ENCODE data around the gene TCIRG1. TPM values are rescaled to one million over a fixed set of nuclear protein-coding genes. Genes with fewer than 3 reads are reported as not detected.

TCIRG1 gene
- total RNA-seq, 1 experiment from 2014 or later = 51.1 TPM

GRCh38 chr11:68011051-68011943 is 27.5 kb upstream of the TCIRG1 start:
- CTCF ChIA-PET = interaction anchor here (1.1 to 2.2 kb wide), 7 partner anchors 8 to 198 kb away, joined by 3 to 11 read pairs (median 4); partner anchors contain the start of gene TCIRG1
- no peaks in the 10 kb centered on the region for H3K27me3 Mint-ChIP-seq (ENCODE audit: low read depth)
- no peaks in the 10 kb centered on the region for H3K36me3 Mint-ChIP-seq
- ATAC-seq (no peak), DNase-seq (ENCODE audit: low spot score) (no peak)
- TF ChIP-seq PRRX2 (CRISPR knock-in tag; IDR thresholded peaks at IDR 0.05) (no peak), ZNF425 (CRISPR knock-in tag; conservative IDR thresholded peaks at IDR 0.05) (no peak), NFE2L1 (CRISPR knock-in tag; IDR thresholded peaks at IDR 0.05) (no peak), STAT6 (CRISPR knock-in tag; conservative IDR thresholded peaks at IDR 0.05; ENCODE audit: low read depth) (no peak), ZNF263 (CRISPR knock-in tag; IDR thresholded peaks at IDR 0.05; ENCODE audit: low read depth) (no peak), ZNF232 (CRISPR knock-in tag; IDR thresholded peaks at IDR 0.05) (no peak), NR1H2 (CRISPR knock-in tag; IDR thresholded peaks at IDR 0.05) (no peak), ARID4B (CRISPR knock-in tag; IDR thresholded peaks at IDR 0.05; ENCODE audit: borderline replicate concordance) (no peak), USF1 (CRISPR knock-in tag; IDR thresholded peaks at IDR 0.05) (no peak), ZNF512 (CRISPR knock-in tag; IDR thresholded peaks at IDR 0.05; ENCODE audit: borderline replicate concordance) (no peak), EMX1 (CRISPR knock-in tag; IDR thresholded peaks at IDR 0.05) (no peak), NR2C2 (CRISPR knock-in tag; IDR thresholded peaks at IDR 0.05) (no peak)
- POLR2A ChIA-PET = interaction anchor here (1.2 kb wide), 1 partner anchor 15 kb away, joined by 6 read pairs; no protein-coding TSS in a partner anchor
- H3K27ac Mint-ChIP-seq = peak overlapping the region; percentile 60; the same call in 1 of the 2 replicates
- H3K4me3 Mint-ChIP-seq = no peak overlapping the region
- peaks cover 19% of the 10 kb centered on the region for H3K4me1 Mint-ChIP-seq
- no peaks in the 10 kb centered on the region for H3K9me3 Mint-ChIP-seq

All from WTC11 (cell line).